GM21423 (cell line): ENCODE results near the gene PC.
"Not testable (repeated sequence)": the region's sequence is repeated elsewhere in the genome, so short reads cannot be mapped to it uniquely, and the experiment has no call there.

ENCODE experiments used
- ATAC-seq: cut with Tn5 transposase; IDR thresholded peaks from one replicate; pipeline ENCODE4 v1.9.1; 2021; ENCODE audit warnings: mild to moderate bottlenecking, moderate library complexity; ENCODE audit not compliant: unreplicated experiment

Gene PC

GRCh38 chr11:66845143-66845875 lies 112.9 kb downstream of the PC start:
- ATAC-seq: no peak

DNA sequence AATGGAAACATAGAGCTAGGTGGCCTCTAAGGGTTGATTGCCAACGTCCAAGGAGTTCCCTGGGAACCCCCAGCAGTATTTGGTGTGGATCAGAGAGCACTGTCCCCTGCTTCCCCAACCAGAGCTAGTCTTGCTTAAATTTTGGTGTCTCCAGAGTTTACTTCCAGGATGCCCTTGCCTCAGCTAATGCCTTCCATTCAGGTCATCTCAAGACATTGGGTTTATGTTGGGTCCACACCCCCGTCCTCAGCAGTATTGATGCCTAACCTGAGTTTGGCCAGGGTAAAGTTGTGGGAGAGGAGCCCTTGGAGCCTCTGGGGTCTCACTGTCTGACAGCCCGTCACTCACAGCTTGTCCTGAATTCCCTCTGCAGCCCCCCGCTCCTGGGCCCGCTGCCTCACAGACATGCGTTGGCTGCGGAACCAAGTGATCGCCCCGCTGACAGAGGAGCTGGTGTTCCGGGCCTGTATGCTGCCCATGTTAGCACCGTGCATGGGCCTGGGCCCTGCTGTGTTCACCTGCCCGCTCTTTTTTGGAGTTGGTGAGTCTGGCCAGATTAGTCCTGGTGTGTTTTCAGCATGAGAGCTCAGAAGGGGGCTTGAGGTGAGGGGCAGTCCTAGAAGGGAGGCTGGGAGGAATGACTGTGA lies 113.6 kb downstream of the PC start:
- ATAC-seq: no peak

DNA sequence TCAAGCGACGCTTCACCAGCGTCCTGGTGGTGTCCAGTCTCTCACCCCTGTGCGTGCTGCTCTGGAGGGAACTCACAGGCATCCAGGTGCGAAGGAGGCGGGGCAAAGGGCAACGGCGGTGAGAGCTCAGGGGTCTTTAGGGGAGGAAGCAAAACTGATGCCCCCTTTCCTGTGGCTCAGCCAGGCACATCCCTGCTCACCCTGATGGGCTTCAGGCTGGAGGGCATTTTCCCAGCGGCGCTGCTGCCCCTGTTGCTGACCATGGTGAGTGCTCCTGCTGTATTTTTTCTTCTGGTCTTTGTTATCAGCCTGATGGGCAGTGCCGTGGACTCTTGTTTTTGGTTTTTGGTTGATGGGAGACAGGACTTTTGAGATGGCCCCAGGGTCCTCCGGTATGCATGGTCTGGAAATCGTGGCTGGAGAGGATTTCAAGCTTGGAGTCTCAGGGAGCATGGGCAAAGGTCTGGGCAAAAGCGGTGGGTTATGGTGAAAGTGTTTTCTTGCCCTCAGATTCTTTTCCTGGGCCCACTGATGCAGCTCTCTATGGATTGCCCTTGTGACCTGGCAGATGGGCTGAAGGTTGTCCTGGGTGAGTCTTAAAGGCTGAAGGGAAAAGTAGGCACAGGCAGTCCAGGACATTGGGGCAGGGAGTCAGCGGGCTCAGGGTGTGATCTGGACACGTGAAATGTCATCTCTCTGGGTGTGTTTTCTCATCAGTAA lies 114.2 kb downstream of the PC start:
- ATAC-seq: no peak

- peak; percentile 77 for ATAC-seq
Measured at GRCh38 chr11:66842896-66843775, 115.0 kb downstream of the PC start, which contains the start of gene RCE1. Gene RCE1 (plus strand): TSS chr11:66843441. CDS start chr11:66843456, 15 bp downstream.

GRCh38 chr11:66842501-66842895 lies 115.7 kb downstream of the PC start:
- ATAC-seq: no peak

- no peak for ATAC-seq
Measured at GRCh38 chr11:66841861-66842260, 116.3 kb downstream of the PC start.

DNA sequence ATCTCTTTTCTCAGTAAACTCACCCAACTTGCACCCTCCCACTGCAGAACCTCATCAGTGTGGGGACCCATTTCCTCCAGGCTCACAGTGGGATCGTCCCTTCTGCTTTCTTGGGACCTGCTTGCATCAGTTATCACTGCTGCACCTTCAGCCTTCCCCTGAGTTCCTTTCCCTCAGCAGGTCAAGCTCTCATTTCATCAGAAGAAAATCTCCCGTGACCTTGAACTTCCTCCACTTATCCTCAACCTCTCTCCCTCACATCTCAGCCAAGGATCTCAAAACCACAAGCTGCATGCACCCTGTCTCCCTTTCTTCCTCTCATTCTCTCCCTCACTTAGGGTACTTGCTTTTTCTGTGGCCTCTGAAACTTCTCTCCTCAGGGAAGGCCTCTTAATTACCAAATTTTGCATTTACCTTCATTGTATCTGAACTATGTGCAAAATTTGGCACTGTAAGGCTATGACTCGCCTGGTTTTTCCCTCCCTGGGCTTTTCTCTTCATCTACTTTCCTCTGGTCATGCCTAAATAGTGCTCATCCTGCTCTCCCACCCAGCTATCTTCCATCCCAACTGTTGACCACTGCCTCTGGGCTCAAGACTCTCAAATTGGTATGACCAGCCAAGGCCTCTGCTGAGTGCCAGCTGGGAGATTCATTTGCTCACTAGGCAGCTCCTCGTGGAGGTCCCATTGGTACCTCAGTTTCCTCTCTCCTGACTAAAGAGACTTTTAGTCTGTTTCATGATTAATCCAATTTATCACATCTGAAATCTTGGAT lies 117.7 kb downstream of the PC start:
- ATAC-seq: no peak

DNA sequence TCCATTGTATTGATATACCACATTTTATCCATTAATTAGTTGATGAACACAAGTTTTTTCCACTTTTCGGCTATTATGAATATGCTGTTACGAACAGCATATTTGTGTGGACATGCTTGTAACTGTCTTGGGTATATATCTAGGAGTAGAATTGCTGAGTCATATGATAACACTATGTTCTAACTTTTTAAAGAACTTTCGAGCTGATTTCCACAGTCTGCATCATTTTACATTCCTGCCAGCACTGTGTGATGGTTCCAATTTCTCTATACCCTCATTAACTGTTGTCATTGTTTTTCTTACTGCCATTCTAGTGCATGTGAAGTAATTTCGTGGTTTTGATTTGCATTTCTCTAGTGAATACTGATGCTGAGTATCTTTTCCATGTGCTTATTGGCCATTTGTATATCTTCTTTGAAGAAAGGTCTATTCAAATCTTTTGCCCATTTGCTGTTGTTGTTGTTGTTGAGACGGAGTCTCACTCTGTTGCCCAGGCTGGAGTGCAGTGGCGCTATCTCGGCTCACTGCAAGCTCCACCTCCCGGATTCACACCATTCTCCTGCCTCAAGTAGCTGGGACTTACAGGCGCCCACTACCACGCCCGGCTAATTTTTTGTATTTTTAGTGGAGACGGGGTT lies 122.3 kb downstream of the PC start:
- no peak for ATAC-seq

GRCh38 chr11:66834943-66835342 lies 123.2 kb downstream of the PC start:
- ATAC-seq: no peak

GRCh38 chr11:66834539-66834845 lies 123.7 kb downstream of the PC start:
- ATAC-seq: no peak

DNA sequence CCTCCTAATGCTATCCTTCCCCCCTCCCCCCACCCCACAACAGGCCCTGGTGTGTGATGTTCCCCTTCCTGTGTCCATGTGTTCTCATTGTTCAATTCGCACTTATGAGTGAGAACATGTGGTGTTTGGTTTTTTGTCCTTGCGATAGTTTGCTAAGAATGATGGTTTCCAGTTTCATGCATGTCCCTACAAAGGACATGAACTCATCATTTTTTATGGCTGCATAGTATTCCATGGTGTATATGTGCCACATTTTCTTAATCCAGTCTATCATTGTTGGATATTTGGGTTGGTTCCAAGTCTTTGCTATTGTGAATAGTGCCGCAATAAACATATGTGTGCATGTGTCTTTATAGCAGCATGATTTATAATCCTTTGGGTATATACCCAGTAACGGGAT lies 133.6 kb downstream of the PC start:
- not testable (repeated sequence) for ATAC-seq

DNA sequence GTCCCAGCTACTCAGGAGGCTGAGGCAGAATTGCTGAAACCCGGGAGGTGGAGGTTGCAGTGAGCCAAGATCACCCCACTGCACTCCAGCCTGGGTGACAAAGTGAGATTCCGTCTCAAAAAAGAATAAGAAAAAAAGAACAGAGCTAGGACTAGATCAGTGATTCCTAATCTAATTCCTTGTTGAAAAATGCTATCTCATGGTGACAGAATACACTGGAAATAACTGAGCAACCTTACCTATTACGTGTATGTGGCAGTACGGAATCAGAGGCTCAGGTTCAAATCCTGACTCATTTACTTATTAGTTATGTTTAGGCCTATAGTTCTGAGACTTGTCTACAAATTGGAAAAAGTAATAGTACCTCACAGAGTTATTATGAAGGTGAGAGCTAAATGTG lies 134.5 kb downstream of the PC start:
- ATAC-seq: no peak

DNA sequence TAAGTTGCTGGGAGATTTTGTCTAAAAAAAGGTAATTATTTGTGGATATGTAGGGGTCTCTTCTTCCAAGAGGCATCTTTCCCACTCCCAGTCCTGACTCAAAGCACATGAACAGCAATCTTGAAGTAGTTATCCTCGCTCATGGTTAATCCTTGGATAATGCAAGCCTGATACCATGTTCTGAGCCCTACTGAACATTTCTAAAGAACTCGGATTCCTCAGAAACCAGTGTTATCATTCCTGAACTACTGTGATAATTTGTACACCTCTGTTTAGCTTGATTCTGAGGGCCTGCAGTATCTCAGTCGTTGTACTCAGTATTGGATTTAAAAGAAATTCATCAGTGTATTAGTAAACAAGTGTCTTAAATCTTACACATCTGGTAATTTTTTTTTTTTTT lies 137.3 kb downstream of the PC start:
- ATAC-seq: no peak

- ATAC-seq: no peak
Measured at GRCh38 chr11:66820381-66820780, 137.8 kb downstream of the PC start.

GRCh38 chr11:66818231-66818955 lies 139.8 kb downstream of the PC start:
- no peak for ATAC-seq

DNA sequence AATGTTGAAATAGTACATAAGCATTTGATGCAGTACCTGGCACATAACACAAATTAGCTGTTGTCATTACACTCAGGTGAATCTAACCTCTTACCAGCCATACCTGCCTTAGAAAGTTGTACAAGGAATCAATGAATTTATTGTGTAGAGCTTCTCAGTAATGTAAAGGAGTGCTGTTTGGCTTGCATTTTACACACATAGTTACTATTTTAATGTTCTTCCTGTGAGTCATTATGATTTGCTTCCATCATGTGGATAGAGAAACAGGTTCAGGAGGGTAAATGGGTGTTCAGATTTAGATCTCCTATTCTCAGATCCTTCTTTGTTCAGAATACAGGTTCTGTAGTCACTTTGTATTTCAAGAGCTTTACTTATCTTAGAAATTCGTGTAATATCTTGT lies 142.5 kb downstream of the PC start:
- no peak for ATAC-seq

GRCh38 chr11:66814678-66815077 lies 143.5 kb downstream of the PC start:
- ATAC-seq: no peak

GRCh38 chr11:66810576-66811185 lies 147.5 kb downstream of the PC start:
- ATAC-seq: no peak

- ATAC-seq: no peak
Measured at GRCh38 chr11:66809592-66809991, 148.6 kb downstream of the PC start.
